Astrocyte of the hippocampus (primary cell): Measurements from ENCODE around the gene C12orf57.

Experiments
- DNase-seq: peaks from one replicate; pipeline ENCODE4 v3.0.0; 2011; ENCODE audit warnings: low read depth, low spot score

Gene C12orf57

DNA sequence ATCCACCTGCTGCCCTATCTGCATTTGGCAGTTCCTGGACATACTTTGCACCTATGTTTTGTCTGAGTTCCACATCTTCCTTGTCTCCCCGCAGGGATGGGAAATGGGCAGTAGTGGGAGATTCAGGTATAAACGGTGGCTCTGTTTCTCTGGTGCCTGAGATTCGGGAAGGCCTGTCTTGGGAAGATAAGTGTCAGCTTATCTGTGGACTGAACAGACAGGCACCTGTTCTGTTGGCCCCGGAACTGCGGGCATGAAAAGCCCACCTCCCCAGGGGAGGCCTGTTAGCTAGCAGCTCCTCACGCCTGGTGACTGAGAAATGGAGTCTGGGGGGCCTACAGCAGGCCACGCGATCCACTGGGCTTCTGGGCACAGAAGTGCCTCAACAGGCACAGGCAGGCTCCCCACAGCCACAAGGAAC, 20.8 kb downstream of the C12orf57 start:
- no peak for DNase-seq

DNA sequence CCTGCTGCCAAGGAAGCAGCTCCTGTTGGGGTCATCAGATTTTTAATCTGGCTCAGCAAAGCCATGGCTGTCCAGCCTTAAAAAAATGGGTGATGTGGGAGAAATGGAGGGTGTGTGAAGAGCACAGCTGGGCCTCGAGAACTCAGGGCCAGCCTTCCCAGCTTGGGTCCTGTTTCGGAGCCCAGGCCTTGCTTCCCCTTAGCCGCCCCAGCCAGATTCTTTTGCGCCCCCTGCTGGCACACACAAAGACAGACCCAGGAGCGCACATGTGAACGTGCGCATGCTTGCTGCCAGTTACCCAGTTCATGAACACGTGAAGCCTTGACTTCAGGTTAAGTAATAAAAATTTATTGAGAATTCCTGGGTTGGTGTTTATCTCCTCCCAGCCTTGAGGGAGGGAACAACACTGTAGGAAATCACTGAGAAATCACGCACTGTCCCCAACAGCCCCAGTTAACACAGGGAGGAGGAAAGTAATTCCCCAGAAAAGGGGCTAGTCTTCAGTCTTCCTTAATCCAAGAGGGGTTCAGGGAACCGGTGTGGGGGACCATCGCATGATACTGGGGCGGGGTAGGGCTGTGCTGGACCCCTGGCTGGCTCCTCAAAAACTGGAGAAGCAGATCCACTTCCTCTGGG, 21.3 kb downstream of the C12orf57 start:
- peak; percentile 93 for DNase-seq

DNA sequence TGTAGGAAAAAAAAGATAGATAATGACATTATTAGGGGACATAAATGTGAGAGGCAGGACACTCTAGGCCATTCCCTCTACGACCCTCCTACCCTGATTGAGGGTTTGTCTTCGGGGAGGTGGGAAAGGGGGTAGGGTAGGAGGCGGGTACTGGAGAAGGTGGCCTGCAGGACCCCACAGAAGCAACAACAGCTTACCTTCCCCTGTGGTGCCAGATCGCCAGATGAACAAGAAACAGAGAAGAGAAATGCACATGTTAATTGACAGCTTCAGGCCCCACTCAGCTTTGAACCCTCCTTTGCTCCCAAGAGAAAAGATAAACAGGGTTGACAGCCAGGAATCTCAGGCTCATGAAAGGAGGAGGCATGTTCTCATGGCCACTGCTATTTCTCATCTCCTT, 21.9 kb downstream of the C12orf57 start:
- no peak for DNase-seq

DNA sequence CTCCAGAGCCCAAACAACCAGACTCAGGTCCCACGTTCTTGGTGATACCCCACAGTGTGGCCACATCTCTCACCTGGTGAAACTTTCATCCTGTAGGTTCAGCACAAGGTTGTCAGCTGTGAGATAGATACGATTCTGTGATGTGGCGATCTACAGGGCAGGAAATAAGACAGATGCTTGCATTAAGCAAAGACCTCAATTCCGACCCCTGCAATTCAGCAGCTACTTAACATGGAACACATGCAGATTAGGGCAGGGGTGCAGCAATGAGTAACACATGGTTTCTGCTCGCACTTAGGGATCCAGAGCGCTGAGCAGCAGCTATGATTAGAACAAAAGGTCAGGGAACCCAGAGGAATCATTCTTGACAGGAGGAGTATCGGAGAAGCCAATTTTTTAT, 22.5 kb downstream of the C12orf57 start:
- no peak for DNase-seq

DNA sequence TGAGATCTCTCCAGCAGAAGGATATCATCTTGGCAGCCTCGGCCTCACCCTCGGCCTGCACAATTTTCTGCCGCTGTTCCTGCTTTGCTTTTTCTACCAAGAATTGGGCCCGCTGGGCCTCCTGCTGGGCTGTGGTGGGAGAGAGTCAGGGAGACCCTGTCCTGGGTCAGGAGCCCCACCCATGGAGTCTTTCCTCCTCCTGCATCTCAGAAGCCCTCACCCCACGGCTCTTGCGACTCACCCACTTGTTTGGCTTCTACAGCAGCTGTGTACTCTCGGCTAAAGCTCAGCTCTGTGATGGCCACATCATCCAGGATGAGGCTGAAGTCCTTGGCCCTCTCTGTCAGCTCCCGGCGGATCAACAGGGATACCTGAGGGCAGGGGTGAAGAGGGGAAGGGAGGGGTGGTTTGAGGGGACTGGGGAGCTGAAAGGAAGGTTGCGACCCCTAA, 23.9 kb downstream of the C12orf57 start:
- no peak for DNase-seq

DNA sequence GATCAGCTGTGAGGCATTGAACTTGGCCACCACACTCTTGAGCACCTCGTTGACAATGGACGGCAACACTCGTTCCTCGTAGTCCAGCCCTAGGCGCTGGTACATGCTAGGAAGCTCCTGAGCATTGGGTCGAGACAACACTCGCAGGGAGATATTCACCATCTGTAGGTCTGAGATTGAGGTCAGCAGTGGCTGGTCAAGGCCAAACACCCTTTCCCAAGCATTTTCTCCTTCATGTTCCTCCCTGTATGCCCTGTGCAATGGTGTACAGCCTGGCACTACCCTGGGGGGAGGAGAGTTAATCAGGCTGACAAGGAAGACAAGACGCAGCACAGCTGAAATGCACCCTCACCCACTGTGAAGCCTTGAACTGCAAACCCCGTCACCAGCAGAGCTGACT, 24.6 kb downstream of the C12orf57 start:
- no peak for DNase-seq

DNA sequence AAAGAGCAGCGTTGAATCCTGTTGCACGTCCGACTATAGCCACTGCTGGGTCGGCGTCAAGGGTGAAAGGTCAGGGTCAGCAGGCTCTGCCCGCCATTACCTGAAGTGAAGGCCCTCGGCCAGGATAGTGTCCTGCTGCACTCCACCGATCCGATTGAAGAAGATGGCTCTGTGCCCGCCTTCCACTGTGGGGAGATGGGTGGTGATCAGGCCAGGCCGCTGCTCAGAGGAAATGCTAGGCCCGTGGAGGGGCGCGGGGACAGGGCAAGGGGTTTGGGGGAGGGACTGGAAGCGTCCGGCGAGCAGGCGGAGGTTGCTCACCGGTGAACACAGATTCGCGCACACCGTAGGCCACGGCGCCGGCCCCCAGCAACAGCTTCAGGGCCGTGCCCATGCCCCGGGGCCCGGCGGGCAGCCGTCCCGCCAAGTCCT, 26.3 kb downstream of the C12orf57 start:
- no peak for DNase-seq

DNA sequence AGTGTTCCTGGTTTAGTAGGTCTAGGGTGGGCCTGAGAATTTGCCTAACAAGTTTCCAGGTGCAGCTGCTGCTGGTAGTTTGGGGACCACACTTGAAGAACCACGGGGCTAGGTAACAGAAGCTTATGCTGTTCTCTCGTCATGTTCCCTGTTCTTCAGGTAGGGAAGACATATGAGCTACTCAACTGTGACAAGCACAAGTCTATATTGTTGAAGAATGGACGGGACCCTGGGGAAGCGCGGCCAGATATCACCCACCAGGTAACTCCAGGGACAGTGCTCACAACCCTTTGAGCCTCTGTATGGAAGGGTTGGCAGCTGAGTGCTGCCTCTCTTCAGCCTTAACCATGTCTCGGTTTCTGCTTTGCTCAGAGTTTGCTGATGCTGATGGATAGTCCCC, 30.4 kb downstream of the C12orf57 start:
- no peak for DNase-seq

DNA sequence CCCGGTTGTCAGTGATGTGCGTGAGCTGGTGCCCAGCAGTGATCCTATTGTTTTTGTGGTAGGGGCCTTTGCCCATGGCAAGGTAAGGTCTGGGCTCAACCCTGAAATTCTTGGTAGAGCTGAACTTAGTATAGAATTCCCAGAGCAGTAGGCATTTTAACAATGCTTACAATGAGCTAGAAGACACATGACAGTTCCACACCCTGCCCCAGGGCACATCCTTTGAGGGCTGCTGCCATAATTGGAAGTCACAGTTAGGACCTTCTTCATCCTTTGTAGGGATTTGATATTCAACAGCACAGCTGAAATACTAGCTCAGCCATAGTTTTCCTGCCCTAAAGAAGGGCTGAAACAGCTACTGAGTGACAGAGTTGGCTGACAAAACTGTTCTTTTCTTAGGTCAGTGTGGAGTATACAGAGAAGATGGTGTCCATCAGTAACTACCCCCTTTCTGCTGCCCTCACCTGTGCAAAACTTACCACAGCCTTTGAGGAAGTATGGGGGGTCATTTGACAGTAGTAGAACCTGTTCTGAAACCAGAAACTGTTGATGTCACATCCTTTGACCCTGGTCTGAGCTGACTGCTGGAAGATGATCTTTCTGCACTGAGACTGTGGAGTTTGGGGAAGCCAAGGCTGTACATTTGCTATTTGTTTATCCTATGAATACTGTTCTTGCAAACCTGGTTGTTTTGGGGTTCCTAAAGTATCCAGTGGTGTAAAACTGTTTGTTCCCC, 31.6 kb downstream of the C12orf57 start:
- DNase-seq = no peak

DNA sequence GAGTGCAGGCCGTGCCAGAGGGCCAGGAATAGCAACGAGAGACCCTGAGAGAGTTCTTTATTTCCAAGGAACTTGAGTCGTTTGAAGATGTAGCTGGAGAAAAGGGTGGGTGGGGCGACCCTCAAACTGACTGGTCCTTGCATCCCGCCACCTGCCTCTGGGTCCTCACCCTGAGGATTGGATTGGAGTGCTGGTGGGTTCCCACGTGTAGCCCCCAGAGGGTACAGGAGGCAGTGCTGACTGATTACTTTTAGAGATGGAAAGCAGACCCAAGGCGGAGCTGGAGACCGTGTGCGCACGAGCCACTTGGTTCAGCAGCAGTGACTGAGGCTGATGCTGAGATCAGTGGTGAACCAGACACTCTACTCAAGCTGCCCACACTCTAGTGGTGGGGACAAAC, 33.8 kb downstream of the C12orf57 start:
- no peak for DNase-seq

DNA sequence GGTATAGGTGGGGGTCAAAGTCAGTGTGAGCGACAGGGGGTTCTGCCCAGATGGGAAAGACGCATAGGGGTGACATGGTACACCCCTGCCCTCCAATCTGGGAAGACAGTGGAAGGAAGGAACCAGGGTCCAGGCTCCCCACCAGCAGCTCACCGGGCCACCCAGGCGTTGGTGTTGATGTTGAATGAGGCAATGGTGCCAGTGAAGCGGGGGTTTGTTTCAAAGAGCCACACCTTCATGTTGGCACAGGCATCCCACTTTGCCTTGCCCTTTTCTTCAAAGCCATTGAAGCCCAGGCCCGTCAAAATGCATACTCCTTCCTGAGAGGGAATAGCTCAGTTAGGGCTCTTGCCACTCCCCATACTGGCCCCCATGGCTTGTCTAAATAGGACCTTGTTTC, 34.4 kb downstream of the C12orf57 start:
- no peak for DNase-seq

DNA sequence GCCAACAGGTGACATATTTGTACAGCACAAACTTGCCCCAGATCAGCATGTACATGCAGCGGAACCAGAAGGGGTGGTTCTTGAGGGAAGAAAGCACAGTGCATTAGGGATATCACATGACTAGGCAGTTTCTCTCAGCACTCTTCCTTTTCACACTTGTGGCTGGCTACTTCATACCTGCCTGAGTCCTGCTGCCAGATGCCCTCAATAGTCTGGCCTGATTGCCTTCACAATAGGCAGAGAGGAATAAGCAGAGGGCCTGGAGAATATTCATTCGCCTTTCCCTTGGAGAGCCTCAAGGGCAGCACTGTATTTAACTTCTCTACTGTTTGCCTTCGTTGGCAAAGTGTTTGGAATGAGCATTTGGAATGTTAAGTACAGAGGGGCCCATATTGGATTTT, 34.8 kb downstream of the C12orf57 start:
- no peak for DNase-seq

DNA sequence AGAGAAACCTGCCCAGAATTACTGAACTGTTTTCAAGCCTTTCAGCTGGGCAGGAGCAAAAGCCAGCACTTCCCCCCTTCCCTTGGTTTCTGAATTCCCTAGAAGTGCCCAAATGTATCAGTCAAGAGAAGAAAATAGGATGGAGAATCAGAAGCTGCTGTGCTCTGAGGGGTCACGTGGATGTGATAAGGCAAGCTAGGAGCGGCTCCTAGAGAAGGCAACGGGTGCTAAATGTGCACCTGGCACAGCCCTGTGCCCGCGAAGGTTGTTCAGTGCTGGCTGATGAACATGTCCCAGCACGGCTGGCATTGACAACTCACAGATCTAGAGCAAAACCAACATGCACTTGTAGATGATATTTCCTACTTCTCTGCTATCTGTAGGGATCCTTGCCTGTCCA, 35.2 kb downstream of the C12orf57 start:
- DNase-seq = no peak

DNA sequence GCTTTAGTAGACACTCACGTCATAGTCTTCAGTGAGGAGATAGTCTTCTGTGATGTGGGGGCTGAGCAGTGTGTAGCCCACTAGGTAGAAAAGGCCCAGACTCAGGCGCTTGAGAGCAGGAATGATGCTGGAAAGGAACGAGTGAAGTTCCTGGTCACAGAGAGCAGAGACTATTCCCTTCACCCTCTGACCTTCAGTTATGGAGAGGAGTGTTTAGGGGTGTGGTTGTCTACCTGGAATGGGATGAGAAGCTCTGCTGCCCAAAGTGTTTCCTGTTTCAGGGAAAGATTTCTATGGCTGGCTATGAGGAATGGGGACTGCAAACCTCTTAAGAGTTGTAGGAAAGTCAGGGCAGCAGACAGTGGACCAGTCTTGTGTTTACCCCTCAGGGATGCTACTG, 35.6 kb downstream of the C12orf57 start:
- DNase-seq = no peak

DNA sequence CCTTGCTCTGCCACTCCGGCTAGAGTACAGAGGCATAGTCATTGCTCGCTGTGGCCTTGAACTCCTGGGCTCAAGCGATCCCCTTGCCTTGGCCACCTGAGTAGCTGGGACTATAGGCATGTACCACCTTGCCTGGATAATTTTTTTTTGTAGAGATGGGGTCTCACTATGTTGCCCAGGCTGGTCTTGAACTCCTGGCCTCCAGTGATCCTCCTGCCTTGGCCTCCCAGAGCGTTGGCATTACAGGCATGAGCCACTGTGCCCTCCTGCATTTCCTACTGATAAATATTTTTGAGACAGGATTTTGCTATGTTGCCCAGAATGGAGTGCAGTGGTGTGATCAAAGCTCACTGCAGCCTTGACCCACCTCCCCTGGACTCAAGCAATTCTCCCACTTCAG, 36.3 kb downstream of the C12orf57 start:
- DNase-seq = no peak

DNA sequence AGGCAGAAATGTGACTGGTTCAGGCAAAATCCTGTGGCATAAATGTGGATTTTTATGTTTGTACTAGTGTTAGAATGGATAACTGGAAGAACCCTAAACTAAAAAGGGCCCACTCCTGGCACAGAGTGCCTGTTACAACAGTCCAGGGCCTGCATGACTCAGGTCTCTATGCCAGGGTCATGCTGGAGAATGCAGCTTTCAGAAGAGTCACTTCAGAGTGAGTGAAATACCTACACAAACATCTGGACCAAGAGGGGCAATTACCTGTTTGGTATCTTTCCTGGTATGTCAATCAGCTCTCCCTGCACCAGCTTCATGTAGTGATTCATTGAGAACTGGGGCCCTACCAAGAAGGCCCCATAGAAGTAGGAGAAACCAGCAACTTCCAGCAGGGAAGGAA, 36.9 kb downstream of the C12orf57 start:
- DNase-seq = no peak

DNA sequence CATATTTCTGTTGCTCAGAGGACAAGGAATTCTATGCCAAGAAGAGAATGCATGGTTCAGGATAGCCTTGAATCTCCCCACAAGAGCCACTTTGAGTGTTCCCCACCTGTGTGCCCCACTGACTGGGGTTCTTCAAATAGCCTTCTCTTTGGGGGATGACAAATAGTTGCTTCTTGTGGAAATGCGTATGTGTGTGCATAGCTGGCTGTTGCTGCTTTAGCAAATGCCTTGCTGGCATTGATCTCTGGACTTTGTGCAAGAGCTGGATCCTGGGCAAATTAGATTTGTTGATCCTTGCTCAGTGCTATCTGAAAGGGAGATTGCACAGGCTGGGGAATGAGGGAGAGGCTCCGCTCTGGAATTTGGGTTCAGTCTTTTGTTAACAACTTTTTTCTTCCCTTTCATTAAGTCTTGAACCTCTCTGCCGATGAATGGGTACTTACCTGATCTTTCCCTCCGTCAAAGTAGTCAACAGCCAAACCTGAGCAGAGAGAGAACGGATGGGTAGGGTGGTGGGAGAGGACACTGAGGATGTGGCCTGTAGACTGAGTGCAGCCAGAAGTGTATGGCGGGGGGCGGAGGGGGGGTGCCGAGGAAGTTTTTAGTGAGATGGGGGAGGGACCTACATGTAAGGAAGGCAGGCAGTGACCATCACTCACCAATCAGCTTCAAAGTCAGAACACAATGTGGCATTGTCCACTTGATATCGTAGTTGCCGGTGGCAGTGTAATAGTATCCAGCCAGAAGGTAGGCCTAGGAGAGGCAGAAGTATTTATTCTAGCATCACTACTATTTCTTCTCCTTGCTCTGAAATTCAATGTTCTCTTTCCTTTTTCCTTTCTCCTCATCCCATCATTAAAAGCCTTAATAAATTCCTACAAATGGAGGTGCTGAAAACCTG, 37.6 kb downstream of the C12orf57 start:
- no peak for DNase-seq

DNA sequence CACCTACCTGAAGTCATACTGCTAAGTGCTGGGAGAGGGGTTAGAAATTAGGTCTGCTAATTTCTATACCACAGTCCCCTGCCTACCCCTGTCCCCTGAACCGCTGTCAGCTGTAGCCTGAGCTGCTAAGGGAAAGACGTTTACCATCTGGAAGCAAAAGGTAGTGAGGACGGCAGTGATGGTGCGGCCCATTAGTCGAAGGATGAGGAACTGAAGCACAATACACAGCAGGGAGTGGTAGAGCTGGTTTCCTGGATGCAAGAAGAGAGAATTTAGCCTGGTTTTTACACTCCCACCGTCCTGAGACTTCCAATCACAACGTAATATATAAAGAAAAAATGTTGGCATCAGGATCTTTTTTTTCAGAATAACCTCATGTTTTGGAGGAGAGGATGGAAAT, 38.7 kb downstream of the C12orf57 start:
- DNase-seq = no peak

DNA sequence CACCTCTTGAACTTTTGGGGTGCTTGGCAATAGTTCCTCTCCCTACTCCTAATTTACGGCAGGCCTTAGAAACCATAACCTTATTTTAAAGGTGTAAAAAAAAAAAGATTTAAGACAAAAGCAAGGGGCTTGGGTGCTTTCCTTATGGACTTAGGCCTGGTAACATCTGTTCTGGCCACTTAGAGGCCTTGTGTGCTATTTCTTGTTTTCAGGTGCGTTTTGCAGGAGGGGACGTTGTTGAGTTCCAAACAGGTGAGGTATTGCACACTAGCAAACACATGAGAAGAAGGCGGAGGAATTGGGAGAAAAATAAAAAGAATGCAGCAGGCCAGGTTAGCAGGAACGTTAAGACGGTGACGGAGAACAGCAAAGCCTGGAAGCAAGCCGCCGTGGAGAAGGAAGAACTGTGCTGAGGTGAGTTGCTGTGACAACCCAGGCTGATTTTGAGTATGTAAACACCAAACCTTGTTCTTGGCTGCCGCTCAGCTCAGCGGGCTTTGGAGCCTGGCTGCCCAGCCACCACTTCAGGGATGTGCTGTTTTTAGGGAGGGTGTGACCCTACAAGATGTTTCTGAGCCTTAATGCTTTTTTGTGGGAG, 44.2 kb downstream of the C12orf57 start:
- DNase-seq = no peak
